Panc1 (cell line): ENCODE measurements around the gene CCDC137. TPM values are rescaled to one million over a fixed set of nuclear protein-coding genes. Genes with fewer than 3 reads are reported as not detected.
A peak's percentile ranks its signal among the peaks of the same experiment; 100 is the strongest.

Experiments
- ATAC-seq: fragments of 200-7000 bp; cut with Tn5 transposase; 2 replicates; pipeline ENCODE4 v1.9.1; 2020; ENCODE audit warnings: mild to moderate bottlenecking, moderate library complexity
- BruUV-seq: library from RNA; stranded (reverse); fragments of 400-500 nt; replicated peaks from 2 replicates; lab custom pipeline; 2021; lab: Mats Ljungman, UMichigan
- CTCF ChIA-PET: fragments of 300-600 bp; sonication (Branson Sonifier 250); formaldehyde crosslinking; loops from one replicate; lab custom pipeline; 2022; ENCODE audit warnings: antibody characterized with exemption; lab: Charles Lee
- POLR2A ChIA-PET: fragments of 300-600 bp; sonication (Branson Sonifier 250); formaldehyde crosslinking; loops from one replicate; lab custom pipeline; 2022; ENCODE audit warnings: antibody characterized with exemption; lab: Charles Lee
- DNase-seq: peaks from one replicate; pipeline ENCODE4 v3.0.0-alpha.2; 2010; ENCODE audit warnings: low read depth, low spot score
- H3K27ac ChIP-seq: 2 replicates; pipeline ENCODE4 v1.5.1; 2011; ENCODE audit warnings: mild to moderate bottlenecking, low read length, inconsistent platforms
- H3K27me3 ChIP-seq: fragments of 200-500 bp; sonication (Bioruptor generic); 2 replicates; pipeline ENCODE4 v1.6.0; 2014; ENCODE audit warnings: low read length, inconsistent platforms; ENCODE audit not compliant: control insufficient read depth, insufficient read depth
- H3K36me3 ChIP-seq: fragments of 200-500 bp; sonication (Bioruptor generic); 2 replicates; pipeline ENCODE4 v1.5.1; 2014; ENCODE audit warnings: inconsistent platforms, mild to moderate bottlenecking, low read length, moderate library complexity; ENCODE audit not compliant: control insufficient read depth, insufficient read depth
- H3K4me1 ChIP-seq: 2 replicates; pipeline ENCODE4 v1.5.1; 2011; ENCODE audit warnings: inconsistent platforms, mild to moderate bottlenecking, low read length, moderate library complexity; ENCODE audit not compliant: control insufficient read depth, insufficient read depth
- H3K4me3 ChIP-seq, 2 experiments: 2 replicates each; pipeline ENCODE4 v1.5.1; 2011 to 2012; ENCODE audit warnings: low read depth in 2 of 2, low read length in 2 of 2, mild to moderate bottlenecking in 2 of 2, inconsistent platforms in 1 of 2, moderate library complexity in 1 of 2
- H3K9me3 ChIP-seq: fragments of 200-500 bp; sonication (Bioruptor generic); 2 replicates; pipeline ENCODE4 v1.5.1; 2014; ENCODE audit warnings: low read depth, mild to moderate bottlenecking, inconsistent platforms, low read length, moderate library complexity; ENCODE audit not compliant: control insufficient read depth, insufficient read depth
- CTCF ChIP-seq: fragments of 450-650 bp; IDR thresholded peaks from 2 replicates; pipeline ENCODE4 v1.5.1; 2017; ENCODE audit warnings: mild to moderate bottlenecking
- POLR2AphosphoS5 ChIP-seq: IDR thresholded peaks from 2 replicates; pipeline ENCODE4 v1.6.1; 2012; ENCODE audit warnings: mild to moderate bottlenecking, low read depth, low read length, moderate library complexity
- SIN3A ChIP-seq: IDR thresholded peaks from 2 replicates; pipeline ENCODE4 v1.6.1; 2012; ENCODE audit warnings: low read depth, mild to moderate bottlenecking, low read length, moderate library complexity, borderline replicate concordance; ENCODE audit not compliant: insufficient read depth
- TCF7L2 ChIP-seq: IDR thresholded peaks from 2 replicates; pipeline ENCODE4 v1.6.1; 2011; ENCODE audit warnings: mild to moderate bottlenecking, low read depth, low read length, inconsistent platforms
- in situ Hi-C: cut with HindIII; loops from 2 replicates; pipeline ENCODE4 v1.10.0; 2016; ENCODE audit warnings: low sequenced_read_pairs, low pct_unique_long_range_greater_than_20kb
- intact Hi-C: fragments of 100-400 bp; cut with micrococcal nuclease; formaldehyde crosslinking; loops from one replicate; pipeline ENCODE4 v1.10.0; 2022; ENCODE audit not compliant: unreplicated experiment
- total RNA-seq: library from RNA; stranded (reverse); gene quantifications from one replicate; pipeline ENCODE4 v1.2.1, GENCODE V29; 2021; ENCODE audit not compliant: unreplicated experiment
- TF ChIP-seq, protein P1 (sequence below), 2 experiments: IDR thresholded peaks; 2 replicates each; pipeline ENCODE4 v1.6.1; 2011 to 2012; ENCODE audit warnings: low read depth in 2 of 2, control low read depth in 1 of 2, low read length in 1 of 2, mild to moderate bottlenecking in 1 of 2, moderate library complexity in 1 of 2; ENCODE audit not compliant: insufficient read depth in 1 of 2

Gene CCDC137
- total RNA-seq, 1 experiment from 2014 or later, result 74.6 TPM

GRCh38 chr17:81621494-81622130 lies 44.9 kb upstream of the CCDC137 start:
- BruUV-seq, result TSS peak; percentile 41
- no peak overlapping the region for H3K27ac ChIP-seq
- ATAC-seq (no peak), DNase-seq (no peak)
- H3K4me3 ChIP-seq, result no peak overlapping the region
- in situ Hi-C loops, result no loop called here
- H3K9me3 ChIP-seq, result no peaks in the 10 kb centered on the region
- H3K4me1 ChIP-seq, result no peaks in the 10 kb centered on the region
- no peaks in the 10 kb centered on the region for H3K27me3 ChIP-seq
- CTCF ChIA-PET, result interaction anchor here (0.6 kb wide), 1 partner anchor 876 kb away, joined by 3 read pairs; no protein-coding TSS in a partner anchor
- POLR2A ChIA-PET, result interaction anchor here (0.7 kb wide), 1 partner anchor 37 kb away, joined by 3 read pairs; no protein-coding TSS in a partner anchor
- peaks cover 35% of the 10 kb centered on the region for H3K36me3 ChIP-seq
- TF ChIP-seq TCF7L2, result no peak
- TF ChIP-seq CTCF, result no peak
- TF ChIP-seq, protein P1, sequence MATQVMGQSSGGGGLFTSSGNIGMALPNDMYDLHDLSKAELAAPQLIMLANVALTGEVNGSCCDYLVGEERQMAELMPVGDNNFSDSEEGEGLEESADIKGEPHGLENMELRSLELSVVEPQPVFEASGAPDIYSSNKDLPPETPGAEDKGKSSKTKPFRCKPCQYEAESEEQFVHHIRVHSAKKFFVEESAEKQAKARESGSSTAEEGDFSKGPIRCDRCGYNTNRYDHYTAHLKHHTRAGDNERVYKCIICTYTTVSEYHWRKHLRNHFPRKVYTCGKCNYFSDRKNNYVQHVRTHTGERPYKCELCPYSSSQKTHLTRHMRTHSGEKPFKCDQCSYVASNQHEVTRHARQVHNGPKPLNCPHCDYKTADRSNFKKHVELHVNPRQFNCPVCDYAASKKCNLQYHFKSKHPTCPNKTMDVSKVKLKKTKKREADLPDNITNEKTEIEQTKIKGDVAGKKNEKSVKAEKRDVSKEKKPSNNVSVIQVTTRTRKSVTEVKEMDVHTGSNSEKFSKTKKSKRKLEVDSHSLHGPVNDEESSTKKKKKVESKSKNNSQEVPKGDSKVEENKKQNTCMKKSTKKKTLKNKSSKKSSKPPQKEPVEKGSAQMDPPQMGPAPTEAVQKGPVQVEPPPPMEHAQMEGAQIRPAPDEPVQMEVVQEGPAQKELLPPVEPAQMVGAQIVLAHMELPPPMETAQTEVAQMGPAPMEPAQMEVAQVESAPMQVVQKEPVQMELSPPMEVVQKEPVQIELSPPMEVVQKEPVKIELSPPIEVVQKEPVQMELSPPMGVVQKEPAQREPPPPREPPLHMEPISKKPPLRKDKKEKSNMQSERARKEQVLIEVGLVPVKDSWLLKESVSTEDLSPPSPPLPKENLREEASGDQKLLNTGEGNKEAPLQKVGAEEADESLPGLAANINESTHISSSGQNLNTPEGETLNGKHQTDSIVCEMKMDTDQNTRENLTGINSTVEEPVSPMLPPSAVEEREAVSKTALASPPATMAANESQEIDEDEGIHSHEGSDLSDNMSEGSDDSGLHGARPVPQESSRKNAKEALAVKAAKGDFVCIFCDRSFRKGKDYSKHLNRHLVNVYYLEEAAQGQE (IDR thresholded peaks at IDR 0.05; ENCODE audit: insufficient read depth in 1 of 2, low read depth in 2 of 2, low read length in 1 of 2), result no peak
- no peak; the same call in 1 of the 2 replicates for TF ChIP-seq POLR2AphosphoS5
- intact Hi-C loops, result no loop called here

DNA sequence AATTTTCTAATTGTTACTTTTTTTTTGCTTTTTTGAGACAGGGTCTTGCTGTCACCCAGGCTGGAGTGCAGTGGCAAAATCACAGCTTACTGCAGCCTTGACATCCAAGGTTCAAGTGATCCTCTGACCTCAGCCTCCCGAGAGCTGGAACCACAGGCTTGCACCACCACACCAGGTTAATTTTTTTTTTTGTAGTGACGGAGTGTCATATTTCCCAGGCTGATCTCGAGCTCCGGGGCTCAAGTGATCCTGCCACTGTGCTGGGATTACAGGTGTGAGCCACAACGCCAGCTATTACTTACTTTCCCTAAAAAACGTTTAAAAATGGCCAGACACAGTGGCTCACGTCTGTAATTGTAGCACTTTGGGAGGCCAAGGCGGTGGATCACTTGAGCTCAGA lies 36.3 kb upstream of the CCDC137 start:
- Histone ChIP-seq H3K36me3 (peaks cover 9% of the 10 kb centered on the region; the same call in 1 of the 2 replicates), H3K27ac (no peak overlapping the region), H3K27me3 (no peaks in the 10 kb centered on the region), H3K4me1 (no peaks in the 10 kb centered on the region), H3K9me3 (no peaks in the 10 kb centered on the region), H3K4me3 (no peak overlapping the region)
- TF ChIP-seq POLR2AphosphoS5 (no peak), CTCF (no peak), SIN3A (no peak), TCF7L2 (no peak)
- TF ChIP-seq, protein P1 (IDR thresholded peaks at IDR 0.05; ENCODE audit: insufficient read depth in 1 of 2, low read depth in 2 of 2, low read length in 1 of 2), result no peak
- in situ Hi-C loops, result no loop called here
- ATAC-seq, result no peak
- POLR2A ChIA-PET, result no interaction called here
- no peak for DNase-seq
- intact Hi-C loops, result loop anchor here (5.0 kb wide), 1 partner anchor 37 kb away; the partner anchor contains the start of genes CCDC137 and OXLD1
- no TSS peak for BruUV-seq
- CTCF ChIA-PET, result no interaction called here
